Hepatic stellate cell (primary cell): Measurements from ENCODE around the gene CLEC20A.

Experiments
- DNase-seq: peaks from one replicate; pipeline ENCODE4 v3.0.0; 2011; ENCODE audit warnings: low spot score

Gene CLEC20A

DNA sequence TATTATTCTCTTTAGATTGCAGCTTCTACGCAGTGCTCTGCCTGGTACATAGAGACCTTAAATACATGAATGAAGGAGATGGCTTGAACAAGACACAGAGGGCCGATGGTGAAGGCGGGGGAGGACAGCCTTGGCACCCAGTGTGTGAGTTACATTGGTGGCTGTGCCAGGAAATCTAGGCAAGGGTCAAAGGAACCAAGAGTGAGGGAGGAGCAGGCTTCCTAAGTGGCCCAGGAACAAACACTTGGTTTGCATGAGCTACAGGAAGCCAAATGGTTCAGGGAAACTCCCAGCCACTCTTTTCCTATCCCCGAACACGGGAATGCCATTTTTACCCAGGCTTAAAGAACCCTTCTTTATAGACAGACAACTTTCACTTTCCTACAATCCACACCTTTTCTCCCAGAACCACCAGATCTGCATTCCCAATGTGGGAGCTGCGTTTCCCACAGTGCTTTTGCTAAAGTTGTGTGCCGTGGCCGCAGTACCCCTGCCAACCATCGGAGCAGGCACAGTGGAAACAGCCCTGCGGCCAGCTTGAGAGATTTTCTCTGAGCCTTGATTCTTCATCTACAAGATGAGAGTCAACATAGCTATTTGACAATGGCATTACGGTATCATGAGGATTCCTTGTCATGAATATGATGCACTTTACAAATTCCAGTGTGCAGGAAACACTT lies 3.5 kb upstream of the CLEC20A start:
- no peak for DNase-seq

- no peak for DNase-seq
These were observed 2.3 kb upstream of the CLEC20A start for GRCh38 chr1:178498896-178499675.

GRCh38 chr1:178497903-178498478 lies 1.2 kb upstream of the CLEC20A start:
- DNase-seq = no peak

DNA sequence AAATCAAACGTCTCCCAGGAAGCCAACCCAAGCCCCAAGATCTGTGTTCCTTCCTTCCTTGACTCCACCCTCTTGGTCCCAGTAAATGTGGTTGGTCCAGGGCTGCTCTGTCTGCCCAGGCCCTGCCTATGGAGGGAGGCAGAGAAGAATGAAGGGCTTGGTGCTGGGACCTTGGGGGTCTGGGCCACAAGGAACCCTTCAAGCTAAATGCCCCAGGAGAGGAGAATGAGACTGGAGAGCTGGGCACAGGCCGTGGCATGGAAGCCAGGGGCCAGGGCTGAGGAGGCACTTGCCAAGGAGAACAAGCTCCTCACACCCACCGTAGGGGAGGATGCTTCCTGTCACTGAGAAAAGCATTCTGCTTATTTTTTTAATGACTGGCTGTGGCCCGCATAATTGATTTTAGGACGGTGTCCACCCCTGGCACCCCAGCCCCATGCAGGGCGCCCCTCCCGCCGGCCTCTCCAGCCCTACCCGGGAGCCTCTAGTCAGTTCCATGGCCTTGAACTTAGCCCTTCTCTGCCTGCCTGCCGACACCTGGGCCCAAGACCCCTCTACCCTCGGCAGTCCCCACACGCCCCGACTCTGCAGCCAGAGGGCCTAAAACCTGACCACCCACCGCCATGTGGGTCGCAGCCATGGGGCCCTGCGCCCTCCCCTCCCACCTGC lies 889 bp downstream of the CLEC20A start:
- DNase-seq = no peak

GRCh38 chr1:178495158-178495557 lies 1.6 kb downstream of the CLEC20A start:
- DNase-seq = no peak

GRCh38 chr1:178494569-178494971 lies 2.2 kb downstream of the CLEC20A start:
- DNase-seq = no peak

DNA sequence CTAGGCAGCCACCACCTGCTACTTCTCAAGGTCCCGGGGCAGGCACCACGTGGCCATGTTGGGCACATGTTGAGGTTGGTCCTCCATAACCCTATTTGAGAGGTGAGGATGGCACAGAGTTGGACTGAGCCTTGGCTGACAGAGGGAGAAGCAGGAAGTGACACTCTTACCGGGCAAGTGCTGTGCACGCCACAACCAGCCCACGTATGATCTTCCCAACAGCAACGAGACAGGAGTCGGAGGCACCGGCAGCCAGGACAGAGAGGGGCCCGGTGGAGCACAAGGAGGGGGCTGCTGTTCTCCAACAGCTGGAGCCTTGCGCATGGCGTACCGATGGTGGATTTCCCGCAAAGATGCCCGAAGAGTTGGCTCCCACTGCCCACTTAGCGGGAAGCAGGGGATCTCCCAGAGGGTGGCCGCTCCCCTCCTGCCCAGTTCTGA lies 3.4 kb downstream of the CLEC20A start:
- DNase-seq = no peak

GRCh38 chr1:178492341-178492740 lies 4.4 kb downstream of the CLEC20A start:
- DNase-seq = no peak

- no peak for DNase-seq
These were observed 5.0 kb downstream of the CLEC20A start for GRCh38 chr1:178491721-178492120.

DNA sequence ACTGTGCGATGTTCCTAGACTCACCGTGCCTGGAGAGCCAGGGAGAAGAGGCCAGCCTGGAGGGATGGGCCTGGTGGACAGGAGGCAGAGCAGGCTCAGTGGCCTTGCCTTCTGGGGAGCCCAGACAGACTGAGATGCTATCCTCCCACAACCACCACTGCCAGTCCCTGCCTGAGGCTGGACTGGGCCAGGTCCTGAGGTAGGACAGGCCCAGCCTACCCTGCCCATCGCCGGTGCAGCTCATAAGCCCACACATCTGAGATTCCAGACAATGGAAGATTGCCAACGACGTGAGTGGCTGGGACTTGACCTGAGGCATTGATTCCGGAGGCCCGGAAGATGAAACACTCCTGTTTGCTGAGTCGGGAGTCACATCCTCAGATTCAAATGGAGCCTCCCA lies 5.8 kb downstream of the CLEC20A start:
- no peak for DNase-seq

GRCh38 chr1:178490136-178490535 lies 6.6 kb downstream of the CLEC20A start:
- no peak for DNase-seq

DNA sequence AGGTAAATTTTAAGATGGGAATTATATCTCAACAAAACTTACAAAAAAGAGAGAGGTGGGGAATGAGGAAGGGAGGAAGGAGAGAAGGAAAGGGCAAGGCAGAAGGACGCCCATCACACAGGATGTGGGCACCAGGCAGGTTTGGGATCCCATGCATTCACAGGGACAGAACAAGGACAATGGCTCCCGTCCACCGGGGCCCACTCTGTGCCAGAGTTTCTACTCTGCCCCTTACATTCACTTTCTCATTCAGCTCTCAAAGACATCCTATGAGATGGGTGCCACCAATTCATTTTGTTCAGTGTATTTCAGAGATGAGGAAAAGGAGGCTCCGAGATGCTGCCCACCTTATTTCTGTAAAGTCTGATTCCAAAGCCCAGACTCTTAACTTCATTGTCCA lies 7.4 kb downstream of the CLEC20A start:
- DNase-seq = no peak

- no peak for DNase-seq
These were observed 8.4 kb downstream of the CLEC20A start for GRCh38 chr1:178488393-178488792.

DNA sequence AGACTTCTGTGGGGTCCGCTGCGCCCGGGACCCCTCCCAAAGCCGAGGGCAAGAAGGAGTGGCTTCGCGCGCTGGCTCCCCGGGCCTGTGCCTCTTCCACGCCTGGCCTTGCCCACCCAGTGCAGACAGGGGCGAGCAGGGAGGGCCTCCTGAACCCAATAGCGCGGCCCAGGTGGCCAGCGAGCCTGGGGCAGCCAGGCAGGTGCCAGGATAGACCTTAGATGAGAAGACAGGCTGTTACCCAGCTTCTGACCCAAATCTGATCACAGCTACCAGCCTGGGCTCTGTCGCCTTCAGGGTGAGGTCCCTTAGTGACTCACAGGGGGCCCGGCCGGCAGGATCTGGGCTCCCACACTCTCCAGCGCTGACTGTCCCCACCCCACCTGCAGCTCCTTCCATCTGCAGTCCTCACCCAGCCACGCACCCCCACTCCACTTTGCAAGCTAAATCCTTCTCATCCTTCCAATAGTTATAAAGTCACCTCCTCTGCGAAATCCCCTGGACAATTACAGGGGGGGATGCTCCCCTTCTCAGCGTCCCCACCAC lies 9.6 kb downstream of the CLEC20A start:
- DNase-seq = no peak

DNA sequence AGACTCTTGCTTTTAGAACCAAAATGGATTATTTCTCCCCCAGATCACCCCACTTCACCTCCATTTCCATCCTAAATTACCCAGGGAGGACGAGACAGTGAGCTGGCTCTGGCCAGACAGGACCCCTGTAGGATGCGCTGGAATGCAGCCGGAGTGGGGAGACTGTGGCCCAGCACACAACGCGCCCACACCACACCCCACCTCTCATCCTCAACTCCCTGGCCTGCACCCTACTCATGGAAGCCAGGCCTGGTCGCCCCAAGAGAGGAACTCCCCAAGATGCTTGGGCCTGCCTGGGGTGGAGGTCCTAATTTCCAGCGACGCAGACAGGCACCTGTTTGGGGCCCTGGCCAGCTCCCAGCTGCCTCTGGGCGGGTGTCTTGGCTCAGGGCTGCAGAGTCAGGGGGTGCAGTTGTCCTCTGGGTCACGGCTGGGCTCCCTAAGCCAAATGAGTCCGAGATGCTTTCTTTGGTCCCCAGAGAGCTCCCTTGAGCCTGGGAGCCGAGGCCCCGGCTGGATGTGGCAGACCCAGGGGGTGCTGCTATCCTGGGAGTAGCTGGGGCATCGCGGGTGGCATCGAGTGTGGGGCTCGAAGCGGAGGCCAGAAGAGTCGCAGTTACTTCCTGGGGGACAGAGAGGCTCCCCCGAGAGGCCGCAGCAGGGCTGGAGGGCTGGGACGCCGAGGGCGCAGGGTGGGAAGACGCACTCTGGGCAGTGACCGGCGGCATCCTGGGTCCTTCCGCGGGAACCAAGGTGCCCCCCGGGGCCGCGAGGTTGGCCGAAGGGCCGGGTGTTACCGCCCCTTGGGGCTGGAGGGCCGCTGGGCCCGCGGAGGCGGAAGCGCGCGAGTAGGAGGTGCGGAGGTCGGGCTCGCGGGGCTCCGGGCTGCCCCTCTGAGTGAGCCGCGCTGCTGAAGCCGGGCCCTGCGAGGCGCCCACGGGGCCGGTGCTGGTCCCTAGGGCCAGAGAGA lies 10.4 kb downstream of the CLEC20A start:
- no peak for DNase-seq

DNA sequence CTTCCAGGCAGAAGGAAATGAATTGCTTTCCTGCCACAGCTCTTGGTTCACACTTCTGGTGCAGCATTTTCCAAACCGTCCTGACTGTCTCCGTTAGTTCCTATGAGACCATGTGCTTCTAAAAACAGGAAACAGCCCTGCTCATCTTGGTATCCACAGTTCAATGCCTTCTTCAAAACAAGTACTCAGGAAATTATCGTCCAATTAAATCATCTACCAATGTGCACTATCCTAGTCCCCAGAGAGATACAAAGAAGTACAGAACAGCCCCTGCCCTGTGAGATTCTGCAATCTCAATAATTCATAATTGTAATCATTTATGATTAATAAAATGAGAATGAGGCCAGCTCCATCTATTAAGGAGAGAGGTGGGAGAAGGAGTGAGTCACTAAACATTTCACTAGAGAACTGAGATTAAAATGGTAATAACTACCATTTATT lies 11.2 kb downstream of the CLEC20A start:
- no peak for DNase-seq

DNA sequence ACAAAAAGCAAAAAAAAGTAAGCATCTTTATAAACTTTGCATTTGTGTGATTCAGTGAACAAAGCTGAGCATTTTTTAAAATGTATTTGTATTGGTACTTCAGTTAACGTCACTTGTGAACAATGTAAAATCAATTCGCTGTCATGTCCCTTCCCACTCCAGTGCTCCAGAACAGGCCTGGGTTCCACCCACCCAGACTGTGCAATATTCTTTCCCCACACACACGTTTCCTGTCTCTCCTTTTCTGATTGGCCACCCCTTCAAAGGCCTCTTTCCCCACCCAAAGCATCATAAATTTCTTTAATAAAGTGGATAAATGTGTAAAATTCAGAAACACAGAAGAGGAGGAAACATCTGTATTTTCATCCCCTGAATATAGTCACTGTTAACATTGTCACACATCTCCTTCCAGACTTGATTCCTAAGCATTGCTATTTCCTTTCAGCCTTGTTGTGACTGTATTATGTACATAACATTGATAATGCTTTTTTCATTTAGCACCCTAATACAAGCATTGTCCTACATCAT lies 12.0 kb downstream of the CLEC20A start:
- DNase-seq = no peak

GRCh38 chr1:178483251-178483957 lies 13.4 kb downstream of the CLEC20A start:
- no peak for DNase-seq

GRCh38 chr1:178477841-178478240 lies 18.9 kb downstream of the CLEC20A start:
- DNase-seq = no peak

GRCh38 chr1:178477373-178477772 lies 19.4 kb downstream of the CLEC20A start:
- no peak for DNase-seq
